HG02623 (cell line): Measurements from ENCODE around the gene FAM200C.
"Not testable (repeated sequence)": the region's sequence is repeated elsewhere in the genome, so short reads cannot be mapped to it uniquely, and the experiment has no call there.

Experiments
- ATAC-seq: cut with Tn5 transposase; IDR thresholded peaks from one replicate; pipeline ENCODE4 v1.9.1; 2021; ENCODE audit warnings: moderate library complexity; ENCODE audit not compliant: unreplicated experiment

The FAM200C gene

GRCh38 chr5:160399402-160400353 is at the start of gene FAM200C:
TSS of gene FAM200C (minus strand) at chr5:160400054. CDS start at chr5:160395490, 4,564 bp downstream.
- peak; percentile 86 for ATAC-seq

DNA sequence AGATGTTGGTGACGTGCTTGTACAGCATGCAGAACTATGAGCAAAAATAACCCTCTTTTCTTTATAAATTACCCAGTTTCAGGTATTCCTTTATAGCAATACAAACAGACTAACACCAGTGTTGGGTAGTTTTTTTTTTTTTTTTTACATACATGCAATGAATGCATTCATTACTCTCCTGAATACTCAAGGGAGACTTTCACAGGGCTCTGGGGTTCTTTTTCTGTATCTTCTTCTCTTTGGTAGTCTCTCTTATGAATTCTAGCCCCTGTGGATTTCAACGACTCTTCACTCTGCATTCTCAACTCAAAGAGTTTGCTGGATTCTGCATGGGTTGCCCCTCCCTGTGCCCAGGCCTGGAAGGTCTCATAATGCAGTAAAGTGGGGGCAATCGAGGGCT is 49.6 kb upstream of the FAM200C start:
- ATAC-seq, result no peak

DNA sequence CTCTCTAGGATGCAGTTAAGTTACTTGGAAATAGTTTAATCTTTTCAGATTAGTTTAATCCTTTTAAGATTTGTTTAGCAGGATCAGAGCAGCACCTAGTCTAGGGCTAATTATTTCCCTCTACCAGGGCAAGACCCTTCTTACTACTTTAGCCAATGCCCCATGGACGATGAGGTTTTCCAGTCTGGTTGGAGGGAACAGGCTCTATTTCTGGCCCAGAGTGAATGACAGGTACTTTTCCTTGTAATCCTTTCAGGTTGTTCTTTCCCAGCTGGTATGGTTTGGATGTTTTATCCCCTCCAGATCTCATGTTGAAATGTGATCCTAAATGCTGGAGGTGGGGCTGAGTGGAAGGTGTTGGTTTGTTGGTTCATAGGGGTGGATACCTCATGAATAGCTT is 49.0 kb upstream of the FAM200C start:
- no peak for ATAC-seq

DNA sequence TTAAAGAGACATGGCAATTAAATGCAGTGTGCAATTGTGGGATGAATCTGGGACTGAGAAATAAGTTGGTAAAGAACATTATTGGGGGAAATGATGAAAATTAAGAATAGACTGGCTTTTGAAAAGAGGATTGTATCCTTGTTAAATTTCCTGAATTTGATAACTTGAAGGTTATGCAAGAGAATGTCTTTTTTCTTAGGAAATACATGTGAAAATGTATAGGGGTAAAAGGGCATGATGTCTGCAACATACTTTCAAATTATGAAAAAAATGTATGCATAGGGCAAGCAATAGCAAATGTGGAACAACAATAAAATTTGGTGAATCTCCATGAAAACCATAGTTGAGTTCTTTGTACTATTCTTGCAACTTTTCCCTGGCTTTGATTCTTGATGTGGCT is 45.9 kb upstream of the FAM200C start:
- no peak for ATAC-seq

GRCh38 chr5:160445132-160445531 is 45.3 kb upstream of the FAM200C start:
- peak; percentile 25 for ATAC-seq

- ATAC-seq, result no peak
These were observed 44.6 kb upstream of the FAM200C start for GRCh38 chr5:160444407-160444806.

DNA sequence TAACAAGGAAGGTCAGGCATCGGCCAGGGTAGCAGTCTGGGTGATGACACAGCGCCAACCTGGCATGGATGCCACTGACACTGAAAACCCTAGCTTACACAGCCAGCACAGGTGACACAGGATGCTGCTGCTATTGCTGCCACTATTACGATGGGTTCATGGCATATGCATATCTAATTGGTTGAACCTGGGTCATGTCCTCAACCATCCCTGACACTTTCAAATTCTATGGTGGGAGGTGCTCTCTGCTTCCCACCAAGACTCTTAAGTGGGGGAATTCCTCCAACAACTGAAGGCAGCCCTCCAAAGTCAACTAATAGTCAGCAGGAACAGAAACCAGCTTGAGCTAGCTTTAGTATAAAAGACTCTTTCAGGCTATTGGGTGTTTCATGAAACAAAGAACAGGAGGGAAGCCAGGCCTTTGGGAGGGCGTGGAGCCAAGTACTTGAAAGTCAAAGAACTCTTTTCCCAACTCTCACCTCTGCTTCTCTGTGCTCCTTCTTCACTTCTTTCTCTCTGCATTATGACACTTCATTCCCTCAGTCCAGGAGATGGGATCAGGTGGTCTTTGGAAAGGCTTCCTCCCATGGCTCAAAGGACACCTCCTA is 43.1 kb upstream of the FAM200C start:
- peak; percentile 14 for ATAC-seq

GRCh38 chr5:160441311-160441781 is 41.5 kb upstream of the FAM200C start:
- ATAC-seq, result peak; percentile 32

DNA sequence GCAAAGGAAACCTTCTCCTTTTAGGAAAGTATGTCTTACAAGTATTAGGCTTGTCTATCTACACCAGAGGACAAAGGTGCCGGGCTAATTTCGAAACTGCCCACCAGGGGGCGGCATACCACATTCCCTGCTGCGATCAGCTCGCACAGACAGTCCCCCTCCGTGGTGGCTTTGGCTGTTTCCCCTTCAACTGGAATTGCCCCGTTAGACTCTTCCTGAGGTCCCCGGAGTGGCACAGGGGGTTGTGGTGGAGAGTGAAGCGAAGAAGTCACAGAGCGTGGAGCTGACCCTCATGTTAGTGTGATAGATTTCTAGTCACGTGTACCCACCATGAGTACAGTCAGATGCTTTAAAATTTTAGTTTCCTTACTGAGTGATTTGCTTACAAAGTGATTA is 39.3 kb upstream of the FAM200C start:
- peak; percentile 46 for ATAC-seq

DNA sequence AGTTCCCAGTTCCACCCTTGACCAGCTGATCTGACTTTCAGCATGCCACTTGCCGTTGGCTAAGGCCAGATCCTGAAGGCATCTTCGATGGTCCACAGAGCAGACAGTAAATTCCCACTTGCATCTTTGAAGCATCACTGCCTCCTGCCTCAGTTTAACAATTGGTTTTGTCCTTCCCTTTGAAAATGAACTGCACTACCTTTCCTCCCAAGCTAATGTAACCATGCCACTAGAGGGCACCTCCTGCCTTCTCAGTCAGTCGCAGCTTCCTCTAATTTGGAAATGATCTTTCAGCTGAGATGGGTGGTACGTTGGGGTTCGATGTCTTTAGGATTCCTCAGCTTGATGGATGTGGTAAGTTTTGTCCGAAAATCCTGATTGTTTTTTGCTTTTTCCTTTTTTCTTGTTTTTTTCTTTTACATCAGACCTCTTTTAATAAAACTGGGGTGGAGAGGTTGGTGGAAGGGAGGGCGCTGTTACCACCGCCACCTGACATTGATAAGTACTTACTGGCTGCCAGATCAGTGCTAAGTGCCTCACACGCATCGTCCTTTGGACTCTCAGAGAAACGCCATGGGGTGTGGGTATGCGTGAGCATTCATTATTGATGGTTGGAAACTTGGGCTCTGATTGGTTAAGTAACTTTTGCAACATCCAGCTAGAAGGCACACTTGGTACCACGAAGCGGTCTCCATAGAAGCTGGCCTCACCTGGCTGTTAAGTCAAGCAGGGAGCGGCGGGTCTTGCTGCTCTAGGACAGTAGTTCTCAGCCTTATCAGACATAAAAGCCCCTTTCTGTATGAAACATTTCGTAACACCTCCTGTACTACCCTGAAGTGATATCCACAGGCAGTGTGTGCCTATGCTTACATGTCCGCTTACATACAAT is 38.7 kb upstream of the FAM200C start:
- peak; percentile 24 for ATAC-seq

DNA sequence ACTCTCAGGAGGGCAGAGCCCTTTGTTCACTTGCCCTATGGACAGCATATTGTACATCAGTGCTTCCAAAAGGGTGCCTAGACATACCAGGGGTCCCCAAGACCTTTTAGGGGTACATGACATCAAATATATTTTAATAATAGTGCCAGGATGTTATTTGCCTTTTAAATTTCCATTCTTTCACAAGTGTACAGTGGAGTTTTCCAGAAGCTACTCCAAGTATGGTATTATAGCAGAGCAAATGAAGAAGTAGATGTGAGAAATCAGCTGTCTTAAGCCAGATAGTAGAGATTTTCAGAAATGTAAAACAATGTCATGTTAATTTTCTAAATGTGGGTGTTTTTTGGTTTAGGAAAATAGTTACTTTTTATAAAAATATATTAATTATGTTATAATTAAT is 37.4 kb upstream of the FAM200C start:
- ATAC-seq, result no peak

DNA sequence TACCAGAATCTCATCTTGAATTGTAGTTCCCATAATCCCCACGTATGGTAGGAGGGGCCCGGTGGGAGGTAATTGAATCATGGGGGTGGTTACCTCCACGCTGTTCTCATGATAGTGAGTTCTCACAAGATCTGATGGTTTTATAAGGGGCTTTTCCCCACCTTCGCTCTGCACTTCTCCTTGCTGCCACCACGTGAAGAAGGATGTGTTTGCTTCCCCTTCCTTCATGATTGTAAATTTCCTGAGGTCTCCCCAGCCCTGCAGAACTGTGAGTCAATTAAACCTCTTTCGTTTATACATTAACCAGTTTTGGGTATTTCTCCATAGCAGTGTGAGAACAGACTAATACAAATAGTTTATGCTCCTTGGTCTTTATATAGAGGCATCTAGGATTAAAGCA is 36.8 kb upstream of the FAM200C start:
- not testable (repeated sequence) for ATAC-seq

GRCh38 chr5:160436017-160436416 is 36.2 kb upstream of the FAM200C start:
- ATAC-seq, result no peak

DNA sequence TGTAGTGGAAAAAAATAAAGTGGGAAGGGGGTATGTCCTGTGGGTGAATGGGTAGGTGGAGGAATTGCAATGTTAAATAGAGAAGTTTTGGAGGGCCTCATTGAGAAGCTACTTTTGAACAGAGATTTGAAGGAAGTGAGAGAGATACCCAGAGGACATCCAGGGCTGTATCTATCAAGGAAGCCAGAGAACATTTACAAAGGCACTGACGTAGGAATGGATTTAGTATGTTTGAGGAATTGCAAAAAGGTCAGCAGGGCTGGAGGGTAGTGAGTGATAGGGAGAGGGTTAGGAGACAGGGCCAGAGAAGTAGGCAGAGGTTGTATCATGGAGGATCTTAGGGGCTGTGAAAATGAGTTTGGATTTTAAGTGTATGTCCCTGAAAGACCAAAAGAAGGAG is 35.7 kb upstream of the FAM200C start:
- no peak for ATAC-seq

DNA sequence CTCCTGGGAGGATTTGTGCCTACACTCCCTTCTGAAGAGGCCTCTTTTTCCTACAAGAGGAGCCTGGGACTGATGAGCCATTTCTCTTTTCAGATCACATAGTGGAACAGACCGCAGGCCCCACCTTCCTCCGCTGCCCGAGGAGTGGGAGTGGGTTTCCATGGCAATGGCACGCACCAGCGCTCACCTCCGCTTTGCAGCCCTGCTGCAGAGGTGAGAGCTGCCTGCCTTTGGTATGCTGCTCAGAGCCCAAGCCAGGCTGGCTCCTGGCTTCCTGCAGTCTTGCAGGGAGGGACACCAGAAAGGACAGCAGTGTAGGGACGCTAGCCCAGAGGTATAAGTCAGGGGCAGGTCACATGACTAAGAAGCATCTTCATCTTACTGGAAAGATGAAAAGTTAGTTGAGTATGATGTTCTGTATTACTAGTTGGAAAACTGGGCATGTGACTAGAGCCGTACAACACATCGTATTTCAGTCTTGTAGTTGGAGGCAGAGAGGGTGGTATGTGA is 34.2 kb upstream of the FAM200C start:
- peak; percentile 77 for ATAC-seq

GRCh38 chr5:160432787-160433186 is 32.9 kb upstream of the FAM200C start:
- no peak for ATAC-seq

GRCh38 chr5:160432196-160432595 is 32.3 kb upstream of the FAM200C start:
- no peak for ATAC-seq

DNA sequence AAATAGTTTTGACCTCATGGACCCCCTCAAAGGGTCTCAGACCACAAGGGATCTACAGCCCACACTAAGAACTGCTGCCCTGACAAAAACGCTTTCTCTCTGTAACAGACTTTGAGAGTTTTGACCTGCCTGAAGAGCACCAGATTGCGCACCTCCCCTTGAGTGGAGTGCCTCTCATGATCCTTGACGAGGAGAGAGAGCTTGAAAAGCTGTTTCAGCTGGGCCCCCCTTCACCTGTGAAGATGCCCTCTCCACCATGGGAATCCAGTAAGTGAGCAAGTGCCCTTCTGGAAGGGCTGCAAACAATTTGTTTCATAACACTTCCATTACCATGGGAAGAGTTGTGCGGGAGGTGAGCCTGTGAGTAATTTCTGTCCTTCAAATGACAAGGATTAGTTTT is 27.8 kb upstream of the FAM200C start:
- ATAC-seq, result no peak

- ATAC-seq, result no peak
These were observed 23.2 kb upstream of the FAM200C start for GRCh38 chr5:160423099-160423498.

- peak; percentile 65 for ATAC-seq
These were observed 21.9 kb upstream of the FAM200C start, which contains the start of gene PTTG1 for GRCh38 chr5:160421625-160422258. TSS of gene PTTG1 (plus strand) at chr5:160421855. CDS start at chr5:160422313, 458 bp downstream.

DNA sequence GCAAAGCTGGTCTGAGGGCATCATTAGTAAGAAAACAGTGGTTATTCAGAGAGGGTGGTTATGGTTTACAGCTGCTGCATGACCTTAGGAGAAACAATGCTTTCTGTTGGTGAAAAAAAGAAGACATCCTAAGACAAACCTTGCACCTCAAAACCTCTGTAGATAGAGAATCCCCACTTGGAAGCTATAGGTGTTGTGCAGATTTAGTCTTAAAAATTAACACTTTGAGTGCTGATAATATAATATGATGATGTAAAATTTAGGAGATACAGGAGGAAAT is 20.4 kb upstream of the FAM200C start:
- ATAC-seq, result no peak
